ENCODE results near the gene BEND4.

DNA sequence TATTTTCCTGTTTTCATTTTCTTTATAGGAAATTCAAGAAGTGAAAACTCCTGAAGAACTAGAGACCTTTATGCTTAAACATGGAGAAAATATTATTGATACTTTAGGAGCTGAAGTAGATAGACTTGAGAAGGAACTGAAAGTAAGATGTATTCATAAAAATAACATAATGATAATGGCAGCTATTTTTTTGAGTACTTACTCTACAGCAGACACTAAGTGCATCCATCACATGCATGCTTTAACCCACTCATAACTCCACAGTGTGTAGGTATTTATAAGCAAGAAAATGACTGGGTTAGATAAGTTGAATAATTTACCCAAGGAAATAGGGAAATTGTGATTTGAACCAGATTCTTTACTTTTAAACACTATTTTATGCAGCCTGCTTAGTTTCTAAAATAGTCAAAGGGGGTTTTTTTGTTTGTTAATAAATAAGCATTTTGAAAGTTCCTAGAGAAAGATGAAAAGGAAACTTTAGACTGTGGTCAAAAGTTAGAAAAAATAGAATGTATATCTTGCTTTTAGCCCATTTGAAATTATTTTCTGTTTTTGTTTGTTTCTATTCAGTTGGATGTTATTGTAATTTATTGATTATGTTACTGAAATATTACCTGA is 74.2 kb downstream of the BEND4 start:
- no peak for TF ChIP-seq CTCF (IDR thresholded peaks at IDR 0.05)
- no peak for TF ChIP-seq EP300 (IDR thresholded peaks at IDR 0.05)
- no peak for TF ChIP-seq POLR2A (IDR thresholded peaks at IDR 0.05)
